GM21717 (cell line): ENCODE data around the gene CDT1.

Experiments used
- ATAC-seq: cut with Tn5 transposase; IDR thresholded peaks from one replicate; pipeline ENCODE4 v1.9.1; 2021; ENCODE audit warnings: mild to moderate bottlenecking, moderate library complexity; ENCODE audit not compliant: unreplicated experiment

CDT1 gene

DNA sequence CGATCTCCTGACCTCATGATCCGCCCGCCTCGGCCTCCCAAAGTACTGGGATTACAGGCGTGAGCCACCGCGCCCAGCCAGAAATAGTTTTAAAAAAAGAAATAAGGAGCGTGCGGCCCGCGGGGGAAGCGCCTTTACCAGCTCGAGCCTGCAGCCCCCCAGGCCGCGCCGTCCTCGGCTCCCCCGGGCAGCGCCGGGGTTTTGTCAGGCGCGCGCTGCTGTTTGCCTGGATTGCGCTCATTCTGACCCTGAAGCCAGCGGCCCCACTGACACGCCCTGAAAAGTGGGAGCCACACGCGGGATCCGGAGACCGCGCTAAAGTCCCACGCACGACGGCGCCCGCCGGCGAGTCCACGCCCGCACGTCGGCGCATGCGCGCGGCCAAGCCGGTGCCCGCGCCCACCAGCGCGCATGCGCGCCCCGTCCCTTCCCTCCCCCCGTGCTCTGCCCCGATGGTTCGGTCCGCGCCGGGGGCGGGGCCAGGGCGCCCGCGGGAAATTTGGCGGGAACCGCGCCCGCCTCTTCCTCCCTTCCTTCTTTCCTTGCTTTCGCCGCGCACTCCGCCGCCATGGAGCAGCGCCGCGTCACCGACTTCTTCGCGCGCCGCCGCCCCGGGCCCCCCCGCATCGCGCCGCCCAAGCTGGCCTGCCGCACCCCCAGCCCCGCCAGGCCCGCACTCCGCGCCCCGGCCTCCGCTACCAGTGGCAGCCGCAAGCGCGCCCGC, at the start of gene CDT1:
Gene CDT1 (plus strand): TSS at position 526 of the 724 bp plus-strand sequence. CDS start 43 bp downstream, at position 569.
- peak; percentile 28 for ATAC-seq

DNA sequence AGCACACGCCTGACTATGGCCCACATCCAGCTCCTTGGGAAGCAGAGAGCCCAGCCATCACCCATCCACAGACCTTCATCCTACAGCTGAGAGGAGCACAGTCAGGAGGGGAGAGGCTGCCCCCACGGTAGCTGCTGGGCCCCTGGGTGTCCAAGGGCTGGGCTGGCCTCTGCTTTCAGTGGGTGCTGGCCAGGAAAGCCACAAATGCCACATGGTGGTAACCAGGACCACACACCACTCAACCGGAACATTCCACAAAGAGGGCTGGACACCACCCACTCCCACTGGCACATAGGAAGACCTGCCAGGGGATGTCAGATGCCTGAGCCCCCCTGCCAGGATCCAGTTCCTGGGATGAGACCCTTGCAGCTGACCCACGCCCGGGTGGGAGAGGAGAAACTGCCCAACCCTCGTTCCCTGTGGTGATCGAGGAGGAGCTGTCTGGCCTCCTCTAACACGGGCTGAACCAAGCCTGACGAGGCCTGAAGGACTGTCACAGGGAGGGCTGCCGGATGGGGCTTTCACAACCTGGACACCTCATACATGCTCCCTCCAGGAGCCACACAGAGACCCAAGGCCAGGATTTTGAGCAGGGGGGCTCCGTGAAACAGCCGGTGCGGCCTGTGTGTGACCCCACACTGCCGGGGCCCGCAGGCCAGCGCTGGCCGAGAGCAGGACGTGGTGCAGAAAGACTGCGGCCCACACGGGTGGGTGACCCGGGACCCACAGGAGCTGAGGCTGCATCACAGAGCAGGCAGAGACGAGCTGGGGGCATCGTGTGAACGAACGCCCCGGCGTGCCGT, 49.3 kb upstream of the CDT1 start:
- no peak for ATAC-seq

DNA sequence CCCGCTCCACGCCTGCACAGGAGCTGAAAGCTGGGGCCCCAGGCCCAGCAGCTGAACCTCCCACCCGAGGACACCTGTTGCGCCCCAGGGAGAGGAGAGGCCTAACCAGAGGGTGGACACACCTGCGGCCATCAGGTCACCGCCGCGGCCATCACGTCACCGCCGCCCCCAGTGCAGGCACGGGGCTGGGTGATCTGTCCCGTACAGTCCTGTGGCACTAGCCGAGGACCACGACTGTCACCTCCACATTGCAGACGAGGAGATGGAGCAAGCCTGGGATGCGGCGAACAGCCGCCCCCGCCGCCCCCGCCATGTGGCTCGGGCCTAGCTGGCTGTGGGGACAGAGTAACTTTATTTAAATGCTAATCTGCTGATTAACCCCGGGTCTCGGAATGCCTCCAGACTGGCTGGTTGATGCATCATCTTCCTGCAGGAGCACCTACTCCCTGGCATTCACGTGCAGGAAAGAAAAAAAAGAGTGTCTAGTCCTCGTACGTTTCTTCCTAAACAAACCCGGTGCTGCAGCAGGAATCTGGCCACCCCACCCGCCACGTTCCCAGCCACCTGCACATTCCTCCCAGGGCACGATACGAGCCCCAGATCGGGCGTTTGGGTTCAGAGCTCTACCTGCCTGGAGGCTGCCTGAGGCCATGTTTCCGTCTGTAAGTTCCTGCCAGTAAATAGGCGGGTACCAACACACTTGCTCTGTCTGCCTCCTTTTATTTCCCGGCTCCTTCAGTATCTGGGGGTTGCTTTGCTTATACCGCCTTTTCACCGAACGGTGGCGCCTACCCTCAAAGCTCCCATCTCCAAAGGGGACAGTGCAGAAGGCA, 48.5 kb upstream of the CDT1 start:
- no peak for ATAC-seq

DNA sequence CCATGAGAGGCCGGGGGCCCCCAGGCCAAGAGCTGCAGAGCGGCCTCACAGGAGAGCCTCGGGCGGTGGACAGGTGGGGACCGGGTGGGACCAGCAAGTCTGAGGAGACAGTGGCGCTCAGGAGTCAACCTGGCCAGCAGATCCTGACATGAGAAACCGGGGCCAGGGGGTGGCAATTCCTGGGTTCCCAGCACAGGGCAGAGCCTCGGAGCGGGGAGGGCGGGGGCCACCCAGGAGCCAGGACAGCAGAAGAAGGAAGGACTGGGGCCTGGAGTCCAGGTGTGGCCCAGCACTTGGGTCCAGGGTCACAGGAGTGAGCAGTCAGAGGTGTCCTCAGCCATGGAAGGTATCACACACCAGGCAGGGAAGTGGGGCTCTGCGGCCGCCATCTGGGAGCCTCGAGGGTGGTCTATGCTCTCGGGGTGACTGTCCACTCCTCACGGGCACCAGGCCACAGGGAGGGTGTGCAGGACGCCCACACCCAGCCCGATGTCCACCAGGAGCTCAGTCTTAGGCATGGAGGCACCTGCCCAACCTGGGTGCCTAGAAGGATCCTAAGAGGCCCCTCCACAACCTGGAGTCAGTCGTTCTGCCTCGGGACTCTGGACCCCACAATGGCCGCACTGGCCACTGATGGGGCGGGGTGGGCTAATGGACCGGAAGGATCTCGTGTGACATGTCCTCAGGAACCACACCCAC, 47.7 kb upstream of the CDT1 start:
- no peak for ATAC-seq

DNA sequence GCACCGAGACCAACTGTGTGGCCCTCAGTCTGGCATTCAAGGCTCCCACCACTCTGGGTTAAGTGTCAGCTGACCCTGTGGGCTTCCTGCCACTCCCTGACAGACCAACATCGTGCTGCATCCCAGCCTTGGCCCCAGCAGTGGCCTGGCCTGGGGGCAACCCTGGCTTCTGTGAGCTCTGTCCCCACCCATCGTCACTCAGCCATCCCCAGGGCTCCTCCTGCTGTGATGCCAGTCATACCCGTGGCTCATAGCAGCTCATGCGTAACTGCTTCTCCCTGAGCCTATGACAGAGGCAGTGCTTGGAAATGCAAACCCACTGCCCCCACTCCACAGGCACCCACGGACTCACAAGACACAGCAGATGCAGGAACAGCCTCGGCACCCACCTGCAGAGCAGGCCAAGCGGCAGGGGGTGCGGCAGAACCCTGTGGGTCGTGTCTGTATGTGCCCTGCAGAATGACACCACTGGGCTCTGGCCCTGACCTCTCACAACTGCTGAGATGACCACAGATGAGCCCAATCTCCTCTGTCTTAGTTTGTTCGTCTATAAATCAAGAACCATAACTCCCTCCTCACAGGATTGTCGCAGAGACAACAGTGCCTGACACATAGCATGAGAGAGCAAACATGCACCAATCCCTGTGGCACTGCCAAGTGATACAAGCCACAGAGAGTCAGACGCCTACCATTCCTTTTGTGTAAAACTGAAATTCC, 45.2 kb upstream of the CDT1 start:
- ATAC-seq, result no peak

DNA sequence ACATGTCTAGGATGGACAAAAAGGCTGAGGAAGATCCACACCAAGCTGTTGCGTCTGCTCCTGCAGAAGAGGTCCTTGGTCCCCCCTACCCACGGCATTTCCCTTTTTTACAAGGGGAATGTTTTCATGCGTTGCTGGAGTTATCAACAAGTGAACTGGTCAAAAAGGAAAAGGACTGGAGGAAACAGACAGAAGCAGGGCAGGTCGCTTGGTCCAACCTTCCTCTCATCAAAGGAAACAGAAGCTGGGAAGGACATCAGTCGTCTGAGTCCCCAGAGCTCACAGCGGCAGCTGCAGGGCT, 44.7 kb upstream of the CDT1 start:
- ATAC-seq, result no peak

DNA sequence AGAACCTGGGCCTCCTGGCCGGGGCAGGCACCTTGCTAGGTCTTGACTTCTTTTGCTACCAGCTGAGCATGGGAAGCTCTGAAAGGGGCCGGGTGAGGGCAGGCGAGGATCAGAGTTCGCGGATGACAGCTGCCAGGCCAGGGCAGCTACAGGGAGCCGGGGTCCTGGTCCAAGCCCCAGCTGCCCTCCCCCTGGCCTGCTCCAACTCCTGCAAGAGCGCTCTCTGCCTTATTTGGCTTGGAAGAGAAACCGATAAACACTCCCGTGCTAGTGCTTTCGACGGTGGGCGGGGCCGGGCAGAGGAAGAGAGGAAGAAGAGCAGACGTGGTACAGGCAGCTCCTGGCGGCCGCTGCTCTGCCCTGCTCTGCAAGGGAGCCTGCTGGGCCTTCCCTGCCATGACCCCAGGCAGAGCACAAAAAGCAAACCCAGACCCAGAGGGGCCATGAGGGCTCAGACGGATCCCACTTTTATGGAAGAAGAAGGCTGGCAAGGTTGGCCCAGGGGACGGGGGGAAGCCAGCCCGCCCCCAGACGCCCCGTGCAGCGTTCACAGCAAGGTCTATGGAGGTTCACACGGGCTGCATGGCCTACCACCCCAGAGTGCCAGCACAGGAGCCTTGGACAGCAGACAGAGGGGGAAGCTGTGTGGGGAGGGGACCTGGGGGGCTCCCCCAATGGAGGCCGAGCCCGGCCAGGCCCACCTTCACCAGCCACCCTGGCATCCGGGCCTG, 44.2 kb upstream of the CDT1 start:
- no peak for ATAC-seq

DNA sequence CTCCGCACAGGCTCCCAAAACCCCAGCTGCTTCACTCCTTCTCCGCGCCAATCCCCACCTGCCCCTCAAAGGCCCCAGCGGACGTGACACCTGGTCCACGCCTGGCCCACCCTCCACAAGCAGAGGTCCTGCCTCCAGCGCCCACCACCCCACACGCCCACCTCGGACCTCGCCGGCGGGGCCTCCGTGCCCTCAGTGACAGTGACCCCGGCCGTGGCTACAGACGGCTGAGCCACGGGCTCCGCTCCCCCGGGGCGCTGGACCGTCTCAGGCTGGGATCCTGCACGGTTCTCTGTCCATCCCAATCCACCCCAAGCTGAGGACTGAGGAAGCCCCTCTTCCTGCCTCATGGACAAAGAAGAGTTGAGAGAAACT, 43.6 kb upstream of the CDT1 start:
- no peak for ATAC-seq

DNA sequence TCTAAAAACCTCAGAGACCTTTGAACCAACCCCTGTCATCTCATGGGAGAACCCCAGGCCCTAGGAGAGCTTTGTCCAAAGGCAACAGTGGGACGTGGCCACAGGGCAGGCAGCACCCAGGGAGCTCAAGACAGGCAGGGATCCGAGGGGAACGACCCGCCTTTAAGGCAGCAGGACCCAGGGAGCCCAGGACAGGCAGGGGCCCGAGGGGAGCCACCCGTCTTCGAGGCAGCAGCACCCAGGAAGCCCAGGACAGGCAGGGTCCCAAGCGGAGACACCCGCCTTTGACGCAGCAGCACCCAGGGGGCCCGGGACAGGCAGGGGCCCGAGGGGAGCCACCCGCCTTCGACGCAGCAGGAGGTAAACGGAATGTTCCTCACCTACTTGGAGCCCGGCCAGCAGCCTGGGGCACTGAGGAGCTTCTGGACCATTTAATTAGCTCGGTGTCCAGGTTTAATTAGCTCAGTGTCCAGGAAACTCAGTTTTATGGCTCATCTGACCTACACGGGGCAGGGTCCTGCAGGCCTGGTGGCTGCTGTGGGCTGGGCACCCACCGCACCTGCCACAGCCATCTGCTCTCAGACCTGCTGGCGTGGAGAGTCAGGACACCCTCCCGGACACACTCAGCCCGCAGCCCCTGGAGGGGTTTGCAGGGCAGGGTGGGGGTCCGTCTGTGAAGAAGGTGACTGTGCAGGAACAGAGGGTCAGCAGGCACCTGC, 43.0 kb upstream of the CDT1 start:
- no peak for ATAC-seq

DNA sequence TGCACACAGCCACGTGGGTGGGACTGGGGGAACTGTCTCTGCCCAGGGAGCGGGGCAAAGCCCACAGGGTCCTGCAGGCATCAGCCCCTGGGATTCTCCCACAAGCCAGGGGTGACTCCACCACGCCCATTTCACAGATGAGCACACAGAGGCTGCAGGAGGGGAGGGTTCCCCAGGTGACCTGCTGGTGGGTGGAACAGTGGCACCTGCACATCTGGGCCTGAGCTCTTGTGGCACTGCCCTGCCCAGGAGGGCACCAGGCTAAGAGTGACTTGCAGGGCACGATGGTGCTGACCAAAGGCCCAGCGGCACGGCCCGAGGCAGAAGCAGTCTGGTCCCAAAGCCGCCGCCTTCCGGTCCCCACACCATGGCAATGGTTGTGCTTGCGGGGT, 42.5 kb upstream of the CDT1 start:
- ATAC-seq, result no peak

DNA sequence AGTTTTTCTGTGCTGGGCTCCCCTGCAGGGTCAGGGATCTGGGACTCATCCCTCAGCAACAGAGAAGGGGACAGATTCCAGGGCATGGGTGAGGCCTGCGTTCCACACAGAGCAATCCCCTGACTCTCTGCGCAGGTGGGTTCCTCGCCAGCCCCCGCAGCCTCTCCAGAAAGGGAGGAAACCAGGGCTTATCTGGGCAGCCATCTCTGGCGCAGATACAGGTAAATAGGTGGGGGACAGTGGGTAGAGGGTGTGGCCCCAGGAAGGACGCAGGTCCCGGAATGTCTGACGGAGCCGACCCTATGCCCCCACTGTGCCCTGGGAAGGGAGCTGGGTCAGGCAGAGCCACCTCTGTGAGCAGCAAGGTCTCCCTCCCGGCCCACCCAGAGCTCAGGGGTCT, 41.8 kb upstream of the CDT1 start:
- no peak for ATAC-seq

DNA sequence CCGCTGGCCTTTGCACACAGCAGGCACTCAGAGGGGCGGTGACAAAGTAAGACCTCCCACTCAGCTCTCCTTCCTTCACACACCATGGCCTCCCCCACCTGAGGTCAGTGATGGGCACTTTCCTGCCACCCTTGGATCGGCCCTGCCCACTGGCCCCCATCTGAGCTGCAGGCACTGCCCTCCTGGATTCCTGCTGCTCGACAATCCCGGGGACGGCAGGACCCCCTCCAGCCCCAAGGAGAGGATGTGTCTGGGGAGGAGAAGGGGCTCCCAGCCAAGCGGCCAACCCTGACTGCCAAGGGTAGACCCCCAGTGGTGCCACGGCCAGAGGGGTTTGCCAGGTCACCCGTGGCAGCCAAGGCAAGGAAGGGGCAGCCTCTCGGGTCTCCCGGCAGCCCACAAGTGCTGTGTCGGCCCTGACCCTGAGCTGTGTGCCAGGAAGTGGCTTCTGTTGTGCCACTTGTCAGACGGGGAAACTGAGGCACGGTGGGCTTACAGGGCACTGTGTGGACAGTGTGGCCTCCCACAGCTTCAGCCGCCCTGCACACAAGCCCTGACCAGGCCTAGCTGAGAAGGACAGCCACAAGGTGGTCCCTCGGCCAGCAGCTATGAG, 41.2 kb upstream of the CDT1 start:
- no peak for ATAC-seq

DNA sequence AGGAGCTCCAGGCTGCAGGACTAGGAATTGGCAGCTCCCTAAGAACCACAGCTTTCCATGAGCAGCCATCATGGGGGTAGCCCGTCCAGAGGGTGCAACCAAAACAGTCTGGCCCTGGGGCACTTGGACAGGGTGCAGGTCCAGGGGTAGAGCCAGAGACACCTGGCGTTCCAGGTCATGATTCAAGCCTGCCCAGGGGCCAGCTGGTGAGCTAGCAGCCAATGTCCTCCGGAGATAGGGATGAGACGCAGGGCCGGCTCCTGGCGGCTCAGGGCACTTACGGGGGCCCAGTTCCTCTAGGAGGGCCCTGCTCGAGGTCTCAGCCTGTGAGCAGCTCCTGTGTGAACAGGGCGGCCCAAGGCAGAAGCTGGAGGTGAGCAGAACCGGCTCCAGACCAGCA, 40.6 kb upstream of the CDT1 start:
- ATAC-seq, result no peak

DNA sequence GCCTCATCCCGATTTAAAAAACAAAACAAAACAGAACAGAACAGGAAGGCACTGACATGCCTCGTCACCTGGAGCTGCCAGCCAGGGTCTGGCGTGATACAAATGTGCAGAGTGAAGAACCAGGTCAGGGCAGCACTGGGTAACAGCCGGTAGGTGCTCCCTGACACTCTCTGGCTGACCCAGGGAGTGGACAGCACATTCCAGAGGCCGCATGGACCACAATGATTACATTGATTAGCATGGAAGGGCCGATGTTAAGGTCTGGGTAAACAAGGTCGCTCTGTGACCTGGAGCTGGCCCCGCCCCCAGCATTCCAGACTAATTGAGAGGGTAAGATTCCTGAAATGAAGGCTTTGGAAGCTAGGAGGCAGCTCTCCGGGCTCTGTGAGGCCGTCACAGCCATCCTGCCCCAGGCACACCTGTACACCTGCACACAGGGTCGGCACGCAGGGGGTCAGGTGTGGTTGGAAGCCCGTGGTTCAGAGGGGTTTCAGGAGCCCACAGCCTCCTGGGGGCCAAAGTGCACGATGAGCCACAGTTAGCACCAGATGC, 40.0 kb upstream of the CDT1 start:
- no peak for ATAC-seq

DNA sequence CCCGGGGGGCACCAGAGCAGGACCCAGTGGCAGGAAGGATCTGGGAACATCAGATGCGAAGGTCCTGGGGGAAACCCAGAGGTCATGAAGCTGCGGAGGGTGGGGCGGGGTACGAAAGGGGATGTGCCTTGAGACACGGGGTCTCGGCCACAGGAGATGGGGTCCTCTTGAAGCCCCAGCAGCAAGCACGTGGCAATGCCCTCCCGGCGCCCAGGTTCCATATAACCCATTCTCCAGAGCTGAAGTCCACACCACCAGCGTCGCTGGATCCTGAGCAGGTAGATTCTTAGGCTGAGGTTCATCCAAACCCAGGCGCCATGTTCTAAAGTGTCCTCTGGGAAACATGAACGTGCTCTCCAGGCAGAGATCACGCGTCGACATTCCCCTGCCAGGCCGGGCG, 39.5 kb upstream of the CDT1 start:
- ATAC-seq, result no peak

DNA sequence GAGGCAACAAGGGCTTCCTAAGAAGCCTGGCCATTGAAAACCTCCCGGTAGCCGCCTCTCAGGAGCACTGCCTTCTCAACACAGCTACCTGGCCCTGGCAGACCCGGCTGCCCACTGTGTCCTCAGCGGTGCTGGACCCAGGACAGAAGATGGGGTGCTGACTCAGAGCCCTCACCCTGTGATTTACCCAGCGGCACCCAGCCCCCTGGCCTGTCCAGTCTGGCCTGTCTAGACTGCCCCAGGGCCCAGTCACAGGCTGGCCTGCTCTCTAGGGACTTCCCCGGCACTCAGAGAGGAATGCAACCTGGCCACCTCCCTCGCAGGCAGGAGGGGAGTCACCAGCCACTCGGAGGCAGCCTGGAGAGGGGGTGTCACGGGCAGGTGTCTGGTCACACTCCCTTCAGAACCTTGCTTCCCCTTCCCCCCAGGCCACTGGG, 38.7 kb upstream of the CDT1 start:
- ATAC-seq, result no peak

DNA sequence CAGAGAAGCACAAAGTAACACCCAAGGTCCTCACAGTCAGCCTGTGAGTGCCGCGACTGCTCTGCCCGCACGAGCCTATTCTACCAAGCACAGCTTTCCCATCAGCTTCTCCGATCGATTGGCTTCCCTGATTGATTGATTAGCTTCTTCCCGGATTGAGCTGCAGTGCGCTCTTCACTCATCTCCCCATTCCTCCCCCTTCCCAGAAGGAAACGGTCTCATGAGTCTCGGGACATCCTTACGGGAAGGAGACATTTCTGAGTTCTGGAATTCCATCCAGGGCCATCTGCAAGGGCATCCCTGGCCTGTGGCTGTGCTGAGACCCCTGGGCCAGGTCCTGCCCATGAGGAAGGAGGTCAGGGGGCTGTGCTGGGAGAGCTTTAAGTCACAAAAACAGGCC, 36.6 kb upstream of the CDT1 start:
- ATAC-seq, result no peak

DNA sequence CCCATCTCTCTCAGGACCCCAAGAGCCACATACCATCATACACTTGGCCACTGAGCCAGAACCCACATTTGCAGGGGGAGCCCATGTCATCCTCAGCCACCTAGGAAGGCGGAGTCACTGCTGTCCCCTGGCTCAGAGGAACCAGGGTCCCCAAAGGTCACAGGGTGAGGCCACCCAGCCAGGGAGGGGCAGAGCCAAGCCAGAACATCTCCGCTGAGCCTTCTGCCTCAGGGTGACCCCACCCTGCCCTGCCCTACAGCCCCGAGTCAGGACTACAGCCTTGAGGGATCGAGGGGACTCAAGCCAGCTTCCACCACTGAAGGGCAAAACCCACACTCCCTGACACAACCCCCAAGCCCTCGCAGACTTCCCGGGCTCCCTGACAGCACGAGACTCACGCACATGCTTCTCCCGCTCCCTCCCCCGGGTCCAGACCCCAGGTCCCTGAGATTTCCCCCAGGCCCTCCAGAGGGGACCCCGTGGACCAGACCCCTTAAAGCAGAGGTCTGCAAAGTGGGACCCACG, 36.0 kb upstream of the CDT1 start:
- ATAC-seq, result no peak
